DOHH2 (cell line): ENCODE data around the gene METTL23.

Experiments
- CTCF ChIP-seq: fragments of 200-600 bp; sonication (generic); IDR thresholded peaks from one replicate; pipeline ENCODE4 v1.5.1; 2014; ENCODE audit warnings: antibody characterized with exemption, mild to moderate bottlenecking, low read depth, low read length; ENCODE audit not compliant: poor library complexity, severe bottlenecking
- EZH2phosphoT487 ChIP-seq: fragments of 200-600 bp; sonication (generic); IDR thresholded peaks from 2 replicates; pipeline ENCODE4 v1.6.1; 2017; ENCODE audit warnings: borderline replicate concordance, mild to moderate bottlenecking, antibody characterized with exemption, low read length, moderate library complexity, mixed read lengths

DNA sequence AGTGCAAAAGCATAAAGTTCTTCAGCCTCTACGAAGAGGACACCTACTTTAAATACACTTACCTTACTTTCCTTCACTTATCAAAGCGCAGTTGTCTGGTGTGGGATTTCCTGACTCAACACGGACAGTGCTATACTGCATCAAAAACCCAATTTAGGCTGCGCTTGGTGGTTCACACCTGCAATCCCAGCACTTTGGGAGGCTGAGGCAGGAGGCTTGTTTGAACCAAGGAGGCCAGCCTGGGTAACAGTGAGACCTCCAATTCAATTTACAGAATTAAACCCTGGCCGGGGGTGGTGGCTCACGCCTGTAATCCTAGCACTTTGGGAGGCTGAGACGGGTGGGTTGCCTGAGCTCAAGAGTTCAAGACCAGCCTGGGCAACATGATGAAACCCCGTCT, 4.4 kb upstream of the METTL23 start:
- TF ChIP-seq CTCF (no peak), EZH2phosphoT487 (no peak)
